PC-3 (cell line): ENCODE results near the gene NPLOC4. TPM values are rescaled to one million over a fixed set of nuclear protein-coding genes. Genes with fewer than 3 reads are reported as not detected.

Experiments
- ATAC-seq: fragments of 200-7000 bp; cut with Tn5 transposase; 2 replicates; pipeline ENCODE4 v1.9.1; 2020; ENCODE audit warnings: mild to moderate bottlenecking, moderate library complexity
- BruUV-seq: library from RNA; stranded (reverse); fragments of 400-500 nt; replicated peaks from 2 replicates; lab custom pipeline; 2021; lab: Mats Ljungman, UMichigan
- CTCF ChIA-PET: fragments of 300-600 bp; sonication (Branson Sonifier 250); formaldehyde crosslinking; loops from one replicate; lab custom pipeline; 2022; ENCODE audit warnings: antibody characterized with exemption; lab: Charles Lee
- POLR2A ChIA-PET: fragments of 300-600 bp; sonication (Branson Sonifier 250); formaldehyde crosslinking; loops from one replicate; lab custom pipeline; 2022; ENCODE audit warnings: antibody characterized with exemption; ENCODE audit not compliant: unreplicated experiment; lab: Charles Lee
- DNase-seq: peaks from one replicate; pipeline ENCODE4 v3.0.0-alpha.2; 2015
- H2AFZ ChIP-seq: fragments of 300-600 bp; sonication (generic); 2 replicates; pipeline ENCODE4 v1.6.0; 2016; ENCODE audit warnings: antibody characterized with exemption, low read length
- H3F3A ChIP-seq: fragments of 300-600 bp; sonication (generic); one replicate; pipeline ENCODE4 v1.6.0; 2017; ENCODE audit warnings: antibody characterized with exemption, low read length, control low read depth, mild to moderate bottlenecking; ENCODE audit not compliant: unreplicated experiment
- H3K27ac ChIP-seq: fragments of 300-600 bp; sonication (generic); 2 replicates; pipeline ENCODE4 v1.5.1; 2016; ENCODE audit warnings: mild to moderate bottlenecking, low read length
- H3K27me3 ChIP-seq: fragments of 300-600 bp; sonication (generic); 2 replicates; pipeline ENCODE4 v1.6.1; 2016; ENCODE audit warnings: low read length, mixed read lengths
- H3K36me3 ChIP-seq: fragments of 300-600 bp; sonication (generic); 2 replicates; pipeline ENCODE4 v1.6.1; 2016; ENCODE audit warnings: low read depth, mixed run types, low read length, mixed read lengths
- H3K4me1 ChIP-seq: fragments of 300-600 bp; sonication (generic); 2 replicates; pipeline ENCODE4 v1.5.1; 2016; ENCODE audit warnings: low read length; ENCODE audit not compliant: insufficient read depth
- H3K4me2 ChIP-seq: fragments of 300-600 bp; sonication (generic); 2 replicates; pipeline ENCODE4 v1.6.0; 2016; ENCODE audit warnings: low read length
- H3K4me3 ChIP-seq: fragments of 300-600 bp; sonication (generic); 2 replicates; pipeline ENCODE4 v1.5.1; 2016; ENCODE audit warnings: mild to moderate bottlenecking, low read length, mixed read lengths
- H3K79me2 ChIP-seq: fragments of 300-600 bp; sonication (generic); 2 replicates; pipeline ENCODE4 v1.6.1; 2017; ENCODE audit warnings: low read length, mixed read lengths
- H3K9ac ChIP-seq: fragments of 300-600 bp; sonication (generic); 2 replicates; pipeline ENCODE4 v1.6.0; 2016; ENCODE audit warnings: mild to moderate bottlenecking, low read length
- H3K9me2 ChIP-seq: fragments of 300-600 bp; sonication (generic); replicated peaks from 2 replicates; pipeline ENCODE4 v1.6.1; 2016; ENCODE audit warnings: mixed run types, low read length, mixed read lengths
- H3K9me3 ChIP-seq: fragments of 300-600 bp; sonication (generic); 2 replicates; pipeline ENCODE4 v1.6.1; 2016; ENCODE audit warnings: low read length, mixed read lengths
- H4K20me1 ChIP-seq: fragments of 300-600 bp; sonication (generic); 2 replicates; pipeline ENCODE4 v1.6.1; 2016; ENCODE audit warnings: low read length, mixed read lengths
- CTCF ChIP-seq: fragments of 300-600 bp; sonication (generic); conservative IDR thresholded peaks from 2 replicates; pipeline ENCODE4 v1.5.1; 2017; ENCODE audit warnings: antibody characterized with exemption, low read depth, mild to moderate bottlenecking, low read length
- EZH2 ChIP-seq: fragments of 300-600 bp; sonication (generic); IDR thresholded peaks from one replicate; pipeline ENCODE4 v1.6.1; 2017; ENCODE audit warnings: antibody characterized with exemption, mild to moderate bottlenecking, low read length; ENCODE audit not compliant: unreplicated experiment
- EZH2phosphoT487 ChIP-seq: fragments of 300-600 bp; sonication (generic); IDR thresholded peaks from 2 replicates; pipeline ENCODE4 v1.6.1; 2018; ENCODE audit warnings: mild to moderate bottlenecking, antibody characterized with exemption, low read length, borderline replicate concordance
- intact Hi-C: fragments of 100-400 bp; cut with micrococcal nuclease; formaldehyde crosslinking; loops from 2 replicates; pipeline ENCODE4 v1.9.0; 2023
- total RNA-seq: library from RNA; depleted of rRNA; stranded (reverse); fragments of >200 nt; gene quantifications from 2 replicates; pipeline ENCODE4 v1.2.3, GENCODE V29; 2014

Gene NPLOC4
- total RNA-seq, 1 experiment from 2014 or later, result 109 TPM

- Histone ChIP-seq H4K20me1 (peaks cover 5% of the 10 kb centered on the region), H3K4me3 (peak overlapping the region; percentile 79; the same call in 1 of the 2 replicates), H3K27me3 (no peaks in the 10 kb centered on the region), H3K36me3 (peaks cover 3% of the 10 kb centered on the region), H2AFZ (no peak overlapping the region), H3K79me2 (peaks cover 45% of the 10 kb centered on the region), H3K9me3 (no peaks in the 10 kb centered on the region), H3K27ac (no peak overlapping the region), H3K9ac (no peak overlapping the region), H3F3A (peaks cover 6% of the 10 kb centered on the region), H3K4me1 (peaks cover 47% of the 10 kb centered on the region), H3K9me2 (no peaks in the 10 kb centered on the region), H3K4me2 (peak overlapping the region; percentile 96)
- BruUV-seq, result no TSS peak
- ChIA-PET POLR2A (no interaction called here), CTCF (no interaction called here)
- DNase-seq (no peak), ATAC-seq (no peak)
- intact Hi-C loops, result loop anchor here (10.0 kb wide), 1 partner anchor 122 kb away; the partner anchor contains the start of gene BAHCC1
- TF ChIP-seq CTCF (no peak), EZH2phosphoT487 (no peak), EZH2 (no peak)
Measured at GRCh38 chr17:81517009-81517338, 119.9 kb downstream of the NPLOC4 start.

GRCh38 chr17:81516439-81516838 lies 120.5 kb downstream of the NPLOC4 start:
- Histone ChIP-seq H3K4me3 (peak overlapping the region; percentile 79), H3K79me2 (peaks cover 50% of the 10 kb centered on the region)
- intact Hi-C loops, result loop anchor here (10.0 kb wide), 1 partner anchor 122 kb away; the partner anchor contains the start of gene BAHCC1

More at GRCh38 chr17:81516439-81516838, 120.5 kb downstream of the NPLOC4 start:
- peaks cover 47% of the 10 kb centered on the region for H3K4me1 ChIP-seq
- peak overlapping the region; percentile 85; the same call in 1 of the 2 replicates for H3K9ac ChIP-seq
- no peaks in the 10 kb centered on the region for H3K27me3 ChIP-seq
- no peaks in the 10 kb centered on the region for H3K9me3 ChIP-seq
- TF ChIP-seq EZH2 (no peak), CTCF (no peak), EZH2phosphoT487 (no peak)
- no TSS peak for BruUV-seq
- H3K4me2 ChIP-seq, result peak overlapping the region; percentile 96
- DNase-seq (no peak), ATAC-seq (no peak)
- H3F3A ChIP-seq, result peaks cover 6% of the 10 kb centered on the region
- ChIA-PET POLR2A (no interaction called here), CTCF (interaction anchor here (0.5 to 0.6 kb wide), 2 partner anchors 12 to 52 kb away, joined by 3 to 15 read pairs; no protein-coding TSS in a partner anchor)
- peaks cover 8% of the 10 kb centered on the region for H3K36me3 ChIP-seq
- no peak overlapping the region for H3K27ac ChIP-seq
- H4K20me1 ChIP-seq, result peaks cover 11% of the 10 kb centered on the region
- H3K9me2 ChIP-seq, result no peaks in the 10 kb centered on the region
- no peak overlapping the region for H2AFZ ChIP-seq
